ENCODE data around the gene TRUB2.
"Not testable (repeated sequence)": the region's sequence is repeated elsewhere in the genome, so short reads cannot be mapped to it uniquely, and the experiment has no call there.

The TRUB2 gene

DNA sequence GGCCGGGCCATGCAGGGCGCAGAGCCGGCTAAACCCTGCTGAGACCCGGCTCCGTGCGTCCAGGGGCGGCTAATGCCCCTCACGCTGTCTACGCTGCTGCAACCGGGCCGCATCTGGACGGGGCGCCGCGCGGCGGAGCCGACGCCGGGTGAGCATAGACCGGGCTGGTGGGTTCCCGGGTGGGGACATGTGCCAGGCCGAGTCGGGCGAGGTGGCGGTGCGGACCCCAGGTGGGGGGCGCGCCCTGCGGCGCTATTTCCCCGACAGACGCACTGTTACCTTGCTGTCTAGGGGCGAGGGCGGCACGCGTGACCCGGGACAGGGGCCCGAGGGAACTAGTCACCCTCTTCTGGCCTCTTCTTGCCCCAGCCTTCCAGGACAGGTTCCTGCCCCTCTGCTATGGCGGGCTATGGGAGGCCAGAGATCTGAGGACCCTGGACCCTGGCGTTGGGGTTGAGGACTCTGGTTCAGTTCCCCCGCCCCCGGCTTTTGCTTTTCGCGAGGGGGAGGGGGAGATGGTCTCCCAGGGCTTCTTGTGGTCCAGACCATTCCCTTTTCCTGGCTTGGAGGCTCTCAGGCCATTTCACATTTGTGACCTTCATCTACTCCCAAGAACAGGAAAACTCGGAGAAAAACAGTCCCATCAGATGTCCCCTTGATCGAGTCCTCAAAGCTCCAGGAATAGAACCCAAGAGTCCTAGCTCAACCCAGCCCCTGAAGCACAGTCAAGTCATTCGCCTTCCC is 18.6 kb upstream of the TRUB2 start:
- DNase-seq = peak; percentile 13

GRCh38 chr9:128339761-128340690 is 17.8 kb upstream of the TRUB2 start, which contains the start of gene SLC27A4:
TSS of gene SLC27A4 (plus strand) at chr9:128340527. CDS start at chr9:128343133, 2,606 bp downstream.
- DNase-seq = peak; percentile 85

DNA sequence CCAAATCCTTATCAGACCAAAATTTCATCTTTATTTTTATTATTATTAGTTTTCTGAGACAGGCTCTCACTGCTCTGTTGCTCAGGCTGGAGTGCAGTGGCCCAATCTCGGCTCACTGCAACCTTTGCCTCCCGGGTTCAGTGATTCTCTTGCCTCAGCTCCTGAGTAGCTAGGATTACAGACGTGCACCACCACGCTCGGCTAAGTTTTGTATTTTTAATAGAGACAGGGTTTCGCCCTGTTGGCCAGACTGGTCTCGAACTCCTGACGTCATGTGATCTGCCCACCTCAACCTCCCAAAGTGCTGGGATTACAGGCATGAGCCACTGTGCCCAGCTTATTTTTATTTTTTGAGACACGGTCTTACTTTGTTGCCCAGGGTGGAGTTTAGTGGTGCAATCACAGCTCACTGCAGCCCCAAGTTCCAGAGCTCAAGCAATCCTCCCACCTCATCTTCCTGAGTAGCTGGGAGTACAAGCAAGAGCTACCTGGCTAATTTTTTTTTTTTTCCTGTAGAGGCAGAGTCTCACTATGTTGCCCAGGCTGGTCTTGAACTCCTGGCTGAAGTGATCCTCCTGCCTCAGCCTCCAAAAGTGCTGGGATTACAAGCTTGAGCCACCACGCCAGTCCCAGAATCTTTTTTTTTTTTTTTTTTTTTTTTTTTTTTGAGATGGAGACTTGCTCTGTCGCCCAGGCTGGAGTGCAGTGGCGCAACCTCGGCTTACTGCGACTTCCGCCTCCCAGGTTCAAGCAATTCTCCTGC is 16.8 kb upstream of the TRUB2 start:
- not testable (repeated sequence) for DNase-seq

DNA sequence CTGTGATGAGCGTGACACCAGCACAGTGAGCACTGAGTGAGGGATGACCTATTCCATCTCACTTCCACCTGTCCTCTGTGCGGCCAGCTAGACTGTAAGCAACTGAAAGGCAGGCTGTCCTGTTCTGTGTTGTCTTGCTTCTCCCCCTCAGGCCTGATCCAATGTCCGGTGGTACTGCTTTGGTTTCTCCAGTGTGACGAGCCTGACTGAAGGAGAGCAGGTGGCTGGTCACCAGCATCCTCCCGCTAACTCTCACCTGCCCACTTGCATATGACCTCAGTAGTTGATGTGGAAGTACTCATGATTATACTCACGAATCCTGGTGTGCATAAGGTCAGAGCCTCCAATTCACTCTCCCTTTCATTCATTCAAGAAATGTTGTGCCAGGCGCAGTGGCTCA is 15.7 kb upstream of the TRUB2 start:
- no peak for DNase-seq

DNA sequence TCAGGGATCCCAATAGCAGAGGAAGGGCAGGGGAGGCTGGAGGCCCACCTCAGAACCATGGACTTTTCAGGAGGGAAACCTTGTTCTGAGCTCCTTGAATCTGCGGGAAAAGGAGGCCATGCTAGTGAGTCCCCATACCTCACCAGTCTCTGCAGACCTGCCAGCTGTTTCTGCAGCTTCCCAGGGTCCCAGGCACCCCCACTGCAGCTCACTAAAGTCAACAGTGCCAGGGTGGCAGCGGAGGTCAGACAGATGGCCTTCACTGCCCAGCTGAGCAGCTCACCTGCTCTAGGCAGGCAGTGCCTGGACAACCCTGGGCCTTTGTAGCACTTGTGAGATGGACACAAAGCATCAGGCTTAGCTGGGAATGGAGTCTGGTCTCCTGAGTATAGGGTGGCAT is 13.7 kb upstream of the TRUB2 start:
- DNase-seq = no peak

- no peak for DNase-seq
Measured at GRCh38 chr9:128335161-128335560, 12.9 kb upstream of the TRUB2 start.

GRCh38 chr9:128333451-128333869 is 11.2 kb upstream of the TRUB2 start:
- DNase-seq = no peak

- DNase-seq = no peak
Measured at GRCh38 chr9:128325629-128326028, 3.4 kb upstream of the TRUB2 start.

DNA sequence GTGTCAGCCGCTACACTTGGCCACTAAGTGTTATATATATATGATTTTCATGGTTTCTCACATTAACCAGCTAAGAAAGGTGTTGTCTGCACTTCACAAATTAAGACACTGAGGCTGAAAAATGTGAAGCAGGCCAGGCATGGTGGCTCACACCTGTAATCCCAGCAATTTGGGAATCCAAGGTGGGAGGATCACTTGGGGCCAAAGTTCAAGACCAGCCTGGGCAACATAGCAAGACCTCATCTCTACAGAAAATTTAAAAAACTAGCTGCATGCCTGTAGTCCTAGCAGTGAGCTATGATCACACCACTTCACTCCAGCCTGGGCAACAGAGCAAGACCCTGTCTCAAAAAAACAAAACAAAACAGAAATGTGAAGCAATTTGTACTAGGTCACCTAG is 2.2 kb upstream of the TRUB2 start:
- DNase-seq = no peak

- no peak for DNase-seq
Measured at GRCh38 chr9:128323791-128324190, 1.5 kb upstream of the TRUB2 start.

DNA sequence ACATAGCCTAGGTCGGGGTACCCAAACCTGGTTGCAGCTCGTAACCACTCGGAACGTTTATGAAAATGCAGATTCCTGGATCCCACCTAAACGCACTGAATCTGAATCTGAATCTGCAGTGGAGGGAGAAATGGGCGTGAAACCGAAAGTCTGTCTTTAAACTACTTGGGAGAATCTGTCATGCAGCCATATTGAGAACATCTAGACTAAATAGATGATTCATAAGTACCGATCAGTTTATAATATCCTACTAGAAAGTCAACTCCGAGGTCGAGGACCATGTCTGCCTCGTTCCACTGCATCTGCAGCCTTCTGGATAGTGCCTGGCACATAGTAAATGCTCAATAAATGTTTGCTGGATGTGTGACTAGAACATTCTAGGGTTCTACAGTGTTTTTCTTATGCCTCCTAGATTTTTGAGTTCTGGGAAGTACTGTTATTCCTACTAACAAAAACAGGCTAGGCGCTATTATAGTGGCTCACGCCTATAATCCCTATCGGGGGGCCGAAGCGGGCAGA is 1.0 kb upstream of the TRUB2 start:
- no peak for DNase-seq

GRCh38 chr9:128321879-128322403 is 306 bp downstream of the TRUB2 start:
- DNase-seq = no peak

- DNase-seq = no peak
Measured at GRCh38 chr9:128321343-128321742, 904 bp downstream of the TRUB2 start.

DNA sequence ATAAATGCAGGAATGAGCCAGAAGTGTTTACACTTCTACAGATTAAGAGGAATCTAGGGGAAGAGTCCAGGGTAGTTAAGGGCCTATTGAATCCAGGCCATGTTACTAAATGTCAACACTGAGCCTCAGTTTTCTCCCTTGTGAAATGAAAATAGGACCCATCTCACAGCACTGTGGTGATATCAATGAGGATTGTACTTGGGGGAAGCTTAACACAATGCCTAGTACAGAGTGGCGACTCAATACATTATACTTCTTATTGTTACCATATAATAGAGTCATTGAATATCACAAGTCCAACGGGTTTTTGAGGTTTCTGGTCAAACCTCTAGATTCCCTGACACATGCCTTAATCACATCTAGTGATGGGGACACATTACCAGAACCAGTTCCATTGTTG is 4.6 kb downstream of the TRUB2 start:
- DNase-seq = no peak

- DNase-seq = no peak
Measured at GRCh38 chr9:128316421-128316820, 5.8 kb downstream of the TRUB2 start.

DNA sequence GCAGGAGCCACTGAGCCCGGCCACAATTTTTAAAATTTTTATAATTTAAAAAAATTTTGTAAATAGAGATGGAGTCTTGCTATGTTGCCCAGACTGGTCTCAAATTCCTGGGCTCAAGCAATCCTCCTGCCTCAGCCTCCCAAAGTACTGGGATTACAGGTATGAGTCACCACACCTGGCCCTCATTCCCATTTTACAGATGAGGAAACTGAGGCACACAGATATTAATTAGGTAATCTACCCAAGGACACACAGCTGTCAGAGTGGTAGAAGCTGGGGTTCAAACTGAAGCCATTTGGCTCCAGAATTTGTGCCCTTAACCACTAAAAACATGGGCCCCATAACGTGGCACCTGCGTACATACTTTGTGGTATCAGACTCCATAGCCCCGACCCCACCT is 7.5 kb downstream of the TRUB2 start:
- no peak for DNase-seq

DNA sequence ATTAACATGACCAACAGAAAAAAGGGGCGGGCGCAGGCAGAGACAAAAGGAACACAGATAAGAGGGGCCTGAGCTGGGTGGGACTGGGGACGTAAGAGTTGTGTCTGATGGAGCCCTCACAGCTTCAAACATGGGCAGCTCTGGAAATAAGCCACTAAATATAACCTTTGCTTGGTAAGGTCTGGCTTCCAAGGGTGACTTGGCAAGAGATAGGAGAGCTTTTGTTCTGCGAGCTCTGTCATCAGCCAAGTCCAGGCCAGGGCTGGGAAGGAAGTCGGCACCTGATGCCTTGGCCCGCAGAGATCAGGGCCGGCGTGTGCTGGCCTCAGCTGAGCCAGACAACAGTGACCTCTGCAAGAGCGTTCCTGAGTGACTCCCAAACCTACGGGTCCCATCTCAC is 11.8 kb downstream of the TRUB2 start:
- DNase-seq = no peak

DNA sequence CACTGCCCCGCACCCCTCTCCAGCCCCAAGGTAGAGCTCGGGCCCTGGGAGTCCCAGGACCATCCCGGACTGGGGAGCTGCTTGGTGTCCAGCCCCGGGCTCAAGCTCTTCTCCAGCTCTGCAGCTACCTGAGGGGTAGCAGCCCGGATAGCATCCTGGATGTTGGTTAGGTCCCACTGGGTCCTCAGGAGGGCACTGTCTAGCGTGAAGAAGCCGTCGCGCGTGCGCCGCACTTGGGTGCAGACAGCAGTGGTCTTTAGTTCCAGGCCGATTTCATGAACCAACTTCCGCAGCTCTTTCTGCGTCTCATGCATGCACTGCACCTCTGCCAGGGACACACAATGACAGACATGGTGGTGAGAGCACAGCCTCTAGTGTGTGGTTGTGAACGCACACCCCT is 12.7 kb downstream of the TRUB2 start:
- no peak for DNase-seq

DNA sequence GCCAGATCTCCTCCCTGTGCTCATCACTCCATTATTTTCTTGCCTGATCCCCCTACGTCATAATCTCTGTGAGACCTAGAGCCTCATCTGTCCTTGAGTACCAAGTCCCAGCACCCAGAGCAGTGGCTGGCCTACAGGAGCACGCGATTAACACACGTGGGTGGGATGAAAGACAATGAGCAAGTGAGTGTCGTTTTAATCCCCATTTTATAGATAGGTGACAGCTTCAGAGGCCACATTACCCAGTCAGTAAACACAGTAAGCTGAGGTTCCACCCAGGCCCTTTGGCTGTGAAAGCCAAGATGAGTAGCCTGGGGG is 17.3 kb downstream of the TRUB2 start:
- no peak for DNase-seq

DNA sequence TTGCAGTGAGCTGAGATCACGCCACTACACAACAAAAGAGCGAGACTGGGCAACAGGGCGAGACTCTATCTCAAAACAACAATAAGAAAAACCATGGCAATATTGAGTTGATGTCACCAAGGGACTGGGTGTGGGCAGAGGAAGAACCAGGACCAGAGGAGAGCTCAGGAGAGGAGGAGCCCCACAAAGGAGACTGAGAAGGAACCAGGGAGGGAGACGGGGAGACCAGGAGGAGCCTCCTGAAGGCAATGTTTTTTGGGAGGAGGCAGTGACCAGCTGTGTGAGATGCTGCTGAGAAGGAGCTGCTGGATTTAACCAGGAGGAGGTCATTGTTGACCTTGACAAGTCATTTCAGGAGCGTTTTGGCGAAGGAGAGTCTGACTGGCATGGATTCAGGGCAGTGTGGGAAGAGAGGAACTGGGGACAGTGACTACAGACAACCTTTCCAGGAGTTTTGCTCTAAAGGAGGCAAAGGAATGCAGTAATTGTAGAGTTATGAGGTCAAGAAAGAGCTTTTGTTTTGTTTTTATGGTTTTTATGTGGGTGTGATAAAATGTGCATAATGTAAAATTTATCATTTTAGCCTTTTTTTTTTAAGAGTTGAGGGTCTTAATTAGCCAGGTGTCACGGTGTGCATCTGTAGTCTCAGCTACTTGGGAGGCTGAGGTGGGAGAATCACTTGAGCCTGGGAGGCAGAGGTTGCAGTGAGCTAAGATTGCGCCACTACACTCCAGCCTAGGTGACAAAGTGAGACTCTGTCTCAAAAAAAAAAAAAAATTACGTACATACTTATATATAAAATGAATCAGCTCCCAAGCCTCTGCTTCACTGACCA is 17.9 kb downstream of the TRUB2 start:
- DNase-seq = no peak

- no peak for DNase-seq
Measured at GRCh38 chr9:128298535-128299482, 23.4 kb downstream of the TRUB2 start.

All from NCI-H146 (cell line).